GM23338 (cell line): ENCODE results near the gene RNF217.

Experiments
- CREB1 ChIP-seq: fragments of 250-450 bp; sonication (Bioruptor Pico); IDR thresholded peaks from 2 replicates; pipeline ENCODE4 v1.5.0; 2020; ENCODE audit warnings: low read depth, mild to moderate bottlenecking, moderate library complexity
- EZH2 ChIP-seq: fragments of 200-600 bp; sonication (generic); IDR thresholded peaks from one replicate; pipeline ENCODE4 v1.8.0; 2017; ENCODE audit warnings: antibody characterized with exemption, mild to moderate bottlenecking, low read depth; ENCODE audit not compliant: unreplicated experiment
- EZH2phosphoT487 ChIP-seq: fragments of 200-600 bp; sonication (generic); IDR thresholded peaks from one replicate; pipeline ENCODE4 v1.8.1; 2018; ENCODE audit warnings: antibody characterized with exemption; ENCODE audit not compliant: unreplicated experiment
- JUNB ChIP-seq: IDR thresholded peaks from one replicate; pipeline ENCODE4 v1.6.1; 2016; ENCODE audit warnings: antibody characterized with exemption; ENCODE audit not compliant: unreplicated experiment
- NANOG ChIP-seq: IDR thresholded peaks from 2 replicates; pipeline ENCODE4 v1.6.1; 2016; ENCODE audit warnings: antibody characterized with exemption, borderline replicate concordance
- POLR2AphosphoS5 ChIP-seq: IDR thresholded peaks from 2 replicates; pipeline ENCODE4 v1.6.1; 2016; ENCODE audit warnings: antibody characterized with exemption, low read depth
- STAT1 ChIP-seq: IDR thresholded peaks from one replicate; pipeline ENCODE4 v1.6.1; 2016; ENCODE audit warnings: antibody characterized with exemption; ENCODE audit not compliant: unreplicated experiment
- ZNF114 ChIP-seq: fragments of 250-450 bp; sonication (Bioruptor Pico); IDR thresholded peaks from 2 replicates; pipeline ENCODE4 v1.5.0; 2020; ENCODE audit warnings: mild to moderate bottlenecking, moderate library complexity
- TF ChIP-seq, protein P1 (sequence below), 2 experiments: fragments of 200-600 bp in 1 of 2; sonication (generic) in 1 of 2; conservative IDR thresholded peaks; 2 replicates each; pipeline versions ENCODE4 v1.5.1 to v1.6.1; 2016 to 2017; ENCODE audit warnings: antibody characterized with exemption in 2 of 2, low read depth in 2 of 2, mild to moderate bottlenecking in 2 of 2, moderate library complexity in 1 of 2
- TF ChIP-seq, protein P2 (sequence below): IDR thresholded peaks from one replicate; pipeline ENCODE4 v1.6.1; 2018; ENCODE audit warnings: antibody characterized with exemption; ENCODE audit not compliant: unreplicated experiment
- TF ChIP-seq, protein P3 (sequence below): IDR thresholded peaks from 2 replicates; pipeline ENCODE4 v1.6.1; 2016; ENCODE audit warnings: antibody characterized with exemption

DNA sequence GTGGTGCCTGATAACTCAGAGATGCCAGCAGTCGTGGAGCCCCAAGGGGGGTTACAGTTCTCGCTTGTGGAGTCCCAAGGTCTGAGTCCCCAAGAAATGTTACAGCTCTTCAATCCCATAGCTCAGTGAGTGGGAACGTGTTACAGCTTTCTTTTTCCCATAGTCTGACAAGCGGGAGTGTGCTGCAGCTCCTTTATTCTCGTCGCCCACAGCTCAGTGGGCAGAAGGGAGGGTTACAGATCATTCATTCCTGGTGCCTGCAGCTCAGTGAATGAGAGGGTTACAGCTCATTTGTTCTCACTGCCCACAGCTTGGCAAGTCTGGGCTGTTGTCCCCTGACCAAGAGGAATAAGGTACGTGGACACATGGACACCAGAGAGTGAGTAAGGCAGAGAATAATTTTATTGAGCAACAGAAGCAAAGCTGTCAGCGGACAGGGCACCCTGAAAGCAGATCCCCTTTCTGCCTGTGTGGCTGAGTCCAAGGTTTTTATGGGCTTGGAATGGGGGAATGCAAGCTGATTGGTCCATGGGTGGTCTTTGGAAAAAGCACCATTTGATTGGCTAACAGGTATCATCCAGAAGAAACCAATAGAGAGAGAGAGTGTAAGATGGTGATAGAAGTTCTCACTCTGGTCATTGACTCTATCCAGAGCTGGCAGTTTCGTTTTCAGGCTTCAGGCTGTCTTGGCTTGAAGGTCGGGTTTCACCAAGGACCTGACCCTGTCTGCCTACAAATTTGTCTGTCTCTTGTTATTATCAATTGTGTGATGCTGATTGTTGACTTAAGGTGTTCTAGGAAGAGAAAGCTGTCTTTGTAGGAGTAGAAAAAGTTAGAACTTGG lies 16.4 kb downstream of the RNF217 start:
- TF ChIP-seq, protein P1, sequence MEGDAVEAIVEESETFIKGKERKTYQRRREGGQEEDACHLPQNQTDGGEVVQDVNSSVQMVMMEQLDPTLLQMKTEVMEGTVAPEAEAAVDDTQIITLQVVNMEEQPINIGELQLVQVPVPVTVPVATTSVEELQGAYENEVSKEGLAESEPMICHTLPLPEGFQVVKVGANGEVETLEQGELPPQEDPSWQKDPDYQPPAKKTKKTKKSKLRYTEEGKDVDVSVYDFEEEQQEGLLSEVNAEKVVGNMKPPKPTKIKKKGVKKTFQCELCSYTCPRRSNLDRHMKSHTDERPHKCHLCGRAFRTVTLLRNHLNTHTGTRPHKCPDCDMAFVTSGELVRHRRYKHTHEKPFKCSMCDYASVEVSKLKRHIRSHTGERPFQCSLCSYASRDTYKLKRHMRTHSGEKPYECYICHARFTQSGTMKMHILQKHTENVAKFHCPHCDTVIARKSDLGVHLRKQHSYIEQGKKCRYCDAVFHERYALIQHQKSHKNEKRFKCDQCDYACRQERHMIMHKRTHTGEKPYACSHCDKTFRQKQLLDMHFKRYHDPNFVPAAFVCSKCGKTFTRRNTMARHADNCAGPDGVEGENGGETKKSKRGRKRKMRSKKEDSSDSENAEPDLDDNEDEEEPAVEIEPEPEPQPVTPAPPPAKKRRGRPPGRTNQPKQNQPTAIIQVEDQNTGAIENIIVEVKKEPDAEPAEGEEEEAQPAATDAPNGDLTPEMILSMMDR (conservative IDR thresholded peaks at IDR 0.05; ENCODE audit: low read depth in 2 of 2), result no peak
- TF ChIP-seq, protein P2, sequence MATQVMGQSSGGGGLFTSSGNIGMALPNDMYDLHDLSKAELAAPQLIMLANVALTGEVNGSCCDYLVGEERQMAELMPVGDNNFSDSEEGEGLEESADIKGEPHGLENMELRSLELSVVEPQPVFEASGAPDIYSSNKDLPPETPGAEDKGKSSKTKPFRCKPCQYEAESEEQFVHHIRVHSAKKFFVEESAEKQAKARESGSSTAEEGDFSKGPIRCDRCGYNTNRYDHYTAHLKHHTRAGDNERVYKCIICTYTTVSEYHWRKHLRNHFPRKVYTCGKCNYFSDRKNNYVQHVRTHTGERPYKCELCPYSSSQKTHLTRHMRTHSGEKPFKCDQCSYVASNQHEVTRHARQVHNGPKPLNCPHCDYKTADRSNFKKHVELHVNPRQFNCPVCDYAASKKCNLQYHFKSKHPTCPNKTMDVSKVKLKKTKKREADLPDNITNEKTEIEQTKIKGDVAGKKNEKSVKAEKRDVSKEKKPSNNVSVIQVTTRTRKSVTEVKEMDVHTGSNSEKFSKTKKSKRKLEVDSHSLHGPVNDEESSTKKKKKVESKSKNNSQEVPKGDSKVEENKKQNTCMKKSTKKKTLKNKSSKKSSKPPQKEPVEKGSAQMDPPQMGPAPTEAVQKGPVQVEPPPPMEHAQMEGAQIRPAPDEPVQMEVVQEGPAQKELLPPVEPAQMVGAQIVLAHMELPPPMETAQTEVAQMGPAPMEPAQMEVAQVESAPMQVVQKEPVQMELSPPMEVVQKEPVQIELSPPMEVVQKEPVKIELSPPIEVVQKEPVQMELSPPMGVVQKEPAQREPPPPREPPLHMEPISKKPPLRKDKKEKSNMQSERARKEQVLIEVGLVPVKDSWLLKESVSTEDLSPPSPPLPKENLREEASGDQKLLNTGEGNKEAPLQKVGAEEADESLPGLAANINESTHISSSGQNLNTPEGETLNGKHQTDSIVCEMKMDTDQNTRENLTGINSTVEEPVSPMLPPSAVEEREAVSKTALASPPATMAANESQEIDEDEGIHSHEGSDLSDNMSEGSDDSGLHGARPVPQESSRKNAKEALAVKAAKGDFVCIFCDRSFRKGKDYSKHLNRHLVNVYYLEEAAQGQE, result no peak
- no peak for TF ChIP-seq CREB1 (CRISPR knock-in tag)
- no peak for TF ChIP-seq EZH2
- no peak for TF ChIP-seq POLR2AphosphoS5
- no peak for TF ChIP-seq NANOG
- no peak for TF ChIP-seq STAT1
- no peak for TF ChIP-seq EZH2phosphoT487
- TF ChIP-seq JUNB, result no peak
- TF ChIP-seq ZNF114 (CRISPR knock-in tag), result no peak
- TF ChIP-seq, protein P3, sequence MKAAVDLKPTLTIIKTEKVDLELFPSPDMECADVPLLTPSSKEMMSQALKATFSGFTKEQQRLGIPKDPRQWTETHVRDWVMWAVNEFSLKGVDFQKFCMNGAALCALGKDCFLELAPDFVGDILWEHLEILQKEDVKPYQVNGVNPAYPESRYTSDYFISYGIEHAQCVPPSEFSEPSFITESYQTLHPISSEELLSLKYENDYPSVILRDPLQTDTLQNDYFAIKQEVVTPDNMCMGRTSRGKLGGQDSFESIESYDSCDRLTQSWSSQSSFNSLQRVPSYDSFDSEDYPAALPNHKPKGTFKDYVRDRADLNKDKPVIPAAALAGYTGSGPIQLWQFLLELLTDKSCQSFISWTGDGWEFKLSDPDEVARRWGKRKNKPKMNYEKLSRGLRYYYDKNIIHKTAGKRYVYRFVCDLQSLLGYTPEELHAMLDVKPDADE, result no peak
